ENCODE data around the gene ACP2. TPM values are rescaled to one million over a fixed set of nuclear protein-coding genes. Genes with fewer than 3 reads are reported as not detected.

Gene ACP2
- total and polyA plus RNA-seq, 4 donors: 40.6 to 74.7 (median 60.8) TPM

DNA sequence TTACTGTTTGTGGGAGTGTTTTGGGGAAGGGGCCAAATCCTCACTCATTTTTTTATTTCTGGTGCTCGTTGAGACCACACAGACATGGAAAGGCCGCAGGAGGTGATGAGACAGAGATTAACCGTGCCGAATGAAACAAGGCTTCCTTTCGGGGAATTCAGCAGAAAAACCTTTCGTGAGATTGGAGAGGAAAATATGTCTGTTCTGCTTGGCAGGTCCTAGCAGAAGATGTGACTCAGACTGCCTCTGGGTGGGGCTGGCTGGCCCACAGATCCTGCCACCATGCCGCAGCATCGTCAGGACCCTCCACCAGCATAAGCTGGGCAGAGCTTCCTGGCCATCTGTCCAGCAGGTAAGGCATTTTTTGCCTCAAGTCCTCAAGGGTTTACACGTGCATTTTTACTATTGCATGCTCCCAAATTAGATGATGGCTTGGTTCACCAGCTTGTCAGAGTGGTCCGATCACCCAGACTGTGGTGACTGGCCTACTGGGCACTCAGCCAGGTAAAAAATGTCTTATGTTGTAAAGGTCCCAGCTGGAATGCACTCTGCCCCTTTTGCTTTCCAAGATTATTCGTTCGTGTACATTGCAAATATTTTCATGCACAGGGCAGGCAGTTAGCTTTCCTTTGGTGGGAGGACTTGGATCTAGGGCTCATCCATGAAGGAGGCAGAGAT lies 32.4 kb downstream of the ACP2 start:
- ATAC-seq (ENCODE audit: insufficient read depth, low FRiP score) (no peak), DNase-seq (peak; percentile 82 to 88 (median 87))
- TF ChIP-seq, protein P1, sequence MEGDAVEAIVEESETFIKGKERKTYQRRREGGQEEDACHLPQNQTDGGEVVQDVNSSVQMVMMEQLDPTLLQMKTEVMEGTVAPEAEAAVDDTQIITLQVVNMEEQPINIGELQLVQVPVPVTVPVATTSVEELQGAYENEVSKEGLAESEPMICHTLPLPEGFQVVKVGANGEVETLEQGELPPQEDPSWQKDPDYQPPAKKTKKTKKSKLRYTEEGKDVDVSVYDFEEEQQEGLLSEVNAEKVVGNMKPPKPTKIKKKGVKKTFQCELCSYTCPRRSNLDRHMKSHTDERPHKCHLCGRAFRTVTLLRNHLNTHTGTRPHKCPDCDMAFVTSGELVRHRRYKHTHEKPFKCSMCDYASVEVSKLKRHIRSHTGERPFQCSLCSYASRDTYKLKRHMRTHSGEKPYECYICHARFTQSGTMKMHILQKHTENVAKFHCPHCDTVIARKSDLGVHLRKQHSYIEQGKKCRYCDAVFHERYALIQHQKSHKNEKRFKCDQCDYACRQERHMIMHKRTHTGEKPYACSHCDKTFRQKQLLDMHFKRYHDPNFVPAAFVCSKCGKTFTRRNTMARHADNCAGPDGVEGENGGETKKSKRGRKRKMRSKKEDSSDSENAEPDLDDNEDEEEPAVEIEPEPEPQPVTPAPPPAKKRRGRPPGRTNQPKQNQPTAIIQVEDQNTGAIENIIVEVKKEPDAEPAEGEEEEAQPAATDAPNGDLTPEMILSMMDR (IDR thresholded peaks at IDR 0.05; ENCODE audit: control extremely low read depth, extremely low read depth): no peak
- H3K27ac ChIP-seq (ENCODE audit: low read depth in 1 of 2, low read length in 1 of 2): peak overlapping the region; percentile 48 to 71
- no peaks in the 10 kb centered on the region for H3K27me3 ChIP-seq (ENCODE audit: control insufficient read depth in 3 of 3, insufficient read depth in 3 of 3, low read length in 2 of 3)
- WGBS, 2 donors: 11 to 12% methylated on average over 12 of the region's 12 CpGs
- H3K9me3 ChIP-seq (ENCODE audit: control insufficient read depth in 4 of 4, insufficient read depth in 3 of 4, low read length in 3 of 4): no peaks in the 10 kb centered on the region
- H3K4me3 ChIP-seq: peak overlapping the region; percentile 40
- peak overlapping the region in 1 of 2 donors; percentile 74 for H3K9ac ChIP-seq (ENCODE audit: insufficient read depth in 1 of 2, low read length in 2 of 2)
- H3K4me1 ChIP-seq (ENCODE audit: control insufficient read depth in 5 of 5, insufficient read depth in 5 of 5, low read length in 5 of 5): peaks cover 6 to 26% (median 8%) of the 10 kb centered on the region in 5 donors
- H3K36me3 ChIP-seq (ENCODE audit: control insufficient read depth in 4 of 4, insufficient read depth in 4 of 4, low read length in 4 of 4): peaks cover 0 to 10% (median 3%) of the 10 kb centered on the region in 4 donors

DNA sequence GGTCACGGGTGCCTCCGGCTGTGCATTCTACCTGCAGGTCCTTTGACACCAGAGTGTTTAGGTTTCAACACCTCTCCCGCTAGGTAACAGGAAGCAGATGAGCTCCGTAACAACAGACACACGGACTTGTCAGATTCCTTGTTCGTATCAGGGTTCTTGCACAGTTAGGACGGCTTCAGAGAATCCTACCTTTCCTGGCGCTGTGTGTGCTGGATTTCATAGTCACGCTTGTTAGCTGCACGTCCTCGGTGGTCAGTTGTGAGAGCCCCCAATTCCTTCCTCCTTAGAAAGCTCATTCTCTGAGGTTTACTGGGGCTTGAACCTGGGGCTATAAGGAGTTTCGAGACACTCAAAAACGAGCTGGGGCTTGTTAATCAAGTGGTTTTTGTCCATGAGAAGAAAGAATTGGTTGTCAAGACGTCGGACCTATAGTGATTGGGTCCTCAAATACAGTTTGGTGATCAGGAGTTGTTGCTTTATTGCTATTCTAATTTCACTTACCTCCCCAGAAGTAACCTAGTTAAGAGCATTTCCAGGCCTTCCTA lies 33.2 kb downstream of the ACP2 start:
- Histone ChIP-seq H3K27ac (ENCODE audit: low read depth in 1 of 2, low read length in 1 of 2) (peak overlapping the region; percentile 84 to 87), H3K9me3 (ENCODE audit: control insufficient read depth in 4 of 4, insufficient read depth in 3 of 4, low read length in 3 of 4) (no peaks in the 10 kb centered on the region), H3K36me3 (ENCODE audit: control insufficient read depth in 4 of 4, insufficient read depth in 4 of 4, low read length in 4 of 4) (peaks cover 0 to 9% (median 3%) of the 10 kb centered on the region in 4 donors), H3K4me3 (peak overlapping the region; percentile 51), H3K9ac (ENCODE audit: insufficient read depth in 1 of 2, low read length in 2 of 2) (peak overlapping the region; percentile 46 to 74), H3K4me1 (ENCODE audit: control insufficient read depth in 5 of 5, insufficient read depth in 5 of 5, low read length in 5 of 5) (peaks cover 6 to 26% (median 8%) of the 10 kb centered on the region in 5 donors), H3K27me3 (ENCODE audit: control insufficient read depth in 3 of 3, insufficient read depth in 3 of 3, low read length in 2 of 3) (no peaks in the 10 kb centered on the region)
- peak in 1 of 3 donors; percentile 56 for DNase-seq
- 6 to 7% methylated on average over 15 of the region's 15 CpGs for WGBS, 2 donors
- no peak for ATAC-seq (ENCODE audit: insufficient read depth, low FRiP score)
- TF ChIP-seq, protein P1 (IDR thresholded peaks at IDR 0.05; ENCODE audit: control extremely low read depth, extremely low read depth): no peak

DNA sequence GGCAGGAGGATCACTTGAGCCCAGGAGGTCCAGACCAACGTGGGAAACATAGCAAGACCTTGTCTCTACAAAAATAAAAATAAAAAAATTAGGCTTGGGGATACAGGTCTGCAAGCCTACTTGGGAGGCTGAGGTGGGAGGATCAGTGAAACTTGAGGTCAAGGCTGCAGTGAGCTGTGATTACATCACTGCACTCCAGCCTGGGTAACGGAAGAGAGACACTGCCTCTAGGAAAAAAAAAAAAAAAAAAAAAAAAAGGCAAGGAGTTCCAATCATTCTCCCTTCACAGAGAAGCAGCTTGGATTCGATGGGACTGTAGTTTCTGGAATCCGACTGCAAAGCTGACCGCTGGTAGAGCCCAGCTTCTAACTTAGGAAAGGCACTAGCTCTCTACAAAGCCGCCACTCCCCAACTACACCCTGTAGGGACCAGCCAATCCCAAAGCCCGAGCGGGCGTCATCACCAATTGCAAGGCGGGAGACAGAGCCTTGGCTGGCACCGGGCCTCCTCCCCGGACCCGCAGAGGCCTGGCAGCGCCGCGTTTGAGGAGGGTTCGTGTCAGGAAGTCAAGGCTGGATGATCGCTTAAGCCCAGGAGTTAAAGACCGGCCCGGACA lies 34.6 kb downstream of the ACP2 start:
- Histone ChIP-seq H3K9me3 (ENCODE audit: control insufficient read depth in 4 of 4, insufficient read depth in 3 of 4, low read length in 3 of 4) (no peaks in the 10 kb centered on the region), H3K27me3 (ENCODE audit: control insufficient read depth in 3 of 3, insufficient read depth in 3 of 3, low read length in 2 of 3) (no peaks in the 10 kb centered on the region), H3K27ac (ENCODE audit: low read depth in 1 of 2, low read length in 1 of 2) (peak overlapping the region; percentile 87 to 95), H3K36me3 (ENCODE audit: control insufficient read depth in 4 of 4, insufficient read depth in 4 of 4, low read length in 4 of 4) (peaks cover 0 to 6% (median 1%) of the 10 kb centered on the region in 4 donors), H3K9ac (ENCODE audit: insufficient read depth in 1 of 2, low read length in 2 of 2) (no peak overlapping the region), H3K4me3 (peak overlapping the region; percentile 47), H3K4me1 (ENCODE audit: control insufficient read depth in 5 of 5, insufficient read depth in 5 of 5, low read length in 5 of 5) (peaks cover 0 to 26% (median 8%) of the 10 kb centered on the region in 5 donors)
- 5 to 10% methylated on average over 20 of the region's 20 CpGs for WGBS, 2 donors
- ATAC-seq (ENCODE audit: insufficient read depth, low FRiP score) (peak; percentile 87), DNase-seq (peak; percentile 82 to 90 (median 87))
- TF ChIP-seq, protein P1 (IDR thresholded peaks at IDR 0.05; ENCODE audit: control extremely low read depth, extremely low read depth): no peak

Data from lung (tissue), 12 donors.